ENCODE data around the gene COG5.

DNA sequence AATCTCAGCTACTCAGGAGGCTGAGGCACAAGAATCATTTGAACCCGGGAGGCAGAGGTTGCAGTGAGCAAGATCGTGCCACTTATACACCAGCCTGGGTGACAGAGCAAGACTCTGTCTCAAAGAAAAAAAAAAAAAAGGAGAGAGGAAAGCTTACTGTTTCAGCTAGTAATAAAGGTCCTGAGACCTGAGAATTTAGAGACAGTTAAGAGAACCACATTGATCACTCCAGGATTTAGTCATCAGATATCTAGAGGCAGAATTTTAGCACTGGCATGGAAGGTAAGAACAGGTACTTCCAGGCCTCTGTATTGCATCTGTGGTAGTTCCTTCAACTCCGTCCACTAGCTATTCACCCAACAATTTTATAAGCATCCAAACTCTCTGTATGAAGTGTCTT is 7.8 kb downstream of the COG5 start:
- TF ChIP-seq, protein P1, sequence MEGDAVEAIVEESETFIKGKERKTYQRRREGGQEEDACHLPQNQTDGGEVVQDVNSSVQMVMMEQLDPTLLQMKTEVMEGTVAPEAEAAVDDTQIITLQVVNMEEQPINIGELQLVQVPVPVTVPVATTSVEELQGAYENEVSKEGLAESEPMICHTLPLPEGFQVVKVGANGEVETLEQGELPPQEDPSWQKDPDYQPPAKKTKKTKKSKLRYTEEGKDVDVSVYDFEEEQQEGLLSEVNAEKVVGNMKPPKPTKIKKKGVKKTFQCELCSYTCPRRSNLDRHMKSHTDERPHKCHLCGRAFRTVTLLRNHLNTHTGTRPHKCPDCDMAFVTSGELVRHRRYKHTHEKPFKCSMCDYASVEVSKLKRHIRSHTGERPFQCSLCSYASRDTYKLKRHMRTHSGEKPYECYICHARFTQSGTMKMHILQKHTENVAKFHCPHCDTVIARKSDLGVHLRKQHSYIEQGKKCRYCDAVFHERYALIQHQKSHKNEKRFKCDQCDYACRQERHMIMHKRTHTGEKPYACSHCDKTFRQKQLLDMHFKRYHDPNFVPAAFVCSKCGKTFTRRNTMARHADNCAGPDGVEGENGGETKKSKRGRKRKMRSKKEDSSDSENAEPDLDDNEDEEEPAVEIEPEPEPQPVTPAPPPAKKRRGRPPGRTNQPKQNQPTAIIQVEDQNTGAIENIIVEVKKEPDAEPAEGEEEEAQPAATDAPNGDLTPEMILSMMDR (IDR thresholded peaks at IDR 0.05), result no peak
- TF ChIP-seq POLR2AphosphoS5 (IDR thresholded peaks at IDR 0.05; ENCODE audit: low read depth, low read length) (no peak), SIN3A (IDR thresholded peaks at IDR 0.05; ENCODE audit: borderline replicate concordance, low read depth, low read length) (no peak), EZH2phosphoT487 (IDR thresholded peaks at IDR 0.05; ENCODE audit: borderline replicate concordance, low read depth) (no peak), TEAD4 (IDR thresholded peaks at IDR 0.05; ENCODE audit: borderline replicate concordance, insufficient read depth) (no peak), RCOR1 (IDR thresholded peaks at IDR 0.05; ENCODE audit: low read length) (no peak), TAF1 (IDR thresholded peaks at IDR 0.05; ENCODE audit: borderline replicate concordance, low read depth, low read length) (no peak), JUND (IDR thresholded peaks at IDR 0.05) (no peak), MXI1 (IDR thresholded peaks at IDR 0.05; ENCODE audit: low read depth, low read length) (no peak), EP300 (IDR thresholded peaks at IDR 0.05; ENCODE audit: borderline replicate concordance in 1 of 2, low read depth in 1 of 2, low read length in 1 of 2) (no peak)
- TF ChIP-seq, protein P2, sequence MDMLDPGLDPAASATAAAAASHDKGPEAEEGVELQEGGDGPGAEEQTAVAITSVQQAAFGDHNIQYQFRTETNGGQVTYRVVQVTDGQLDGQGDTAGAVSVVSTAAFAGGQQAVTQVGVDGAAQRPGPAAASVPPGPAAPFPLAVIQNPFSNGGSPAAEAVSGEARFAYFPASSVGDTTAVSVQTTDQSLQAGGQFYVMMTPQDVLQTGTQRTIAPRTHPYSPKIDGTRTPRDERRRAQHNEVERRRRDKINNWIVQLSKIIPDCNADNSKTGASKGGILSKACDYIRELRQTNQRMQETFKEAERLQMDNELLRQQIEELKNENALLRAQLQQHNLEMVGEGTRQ (IDR thresholded peaks at IDR 0.05; ENCODE audit: borderline replicate concordance, low read depth, low read length), result no peak
- TF ChIP-seq, protein P3, sequence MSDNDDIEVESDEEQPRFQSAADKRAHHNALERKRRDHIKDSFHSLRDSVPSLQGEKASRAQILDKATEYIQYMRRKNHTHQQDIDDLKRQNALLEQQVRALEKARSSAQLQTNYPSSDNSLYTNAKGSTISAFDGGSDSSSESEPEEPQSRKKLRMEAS (IDR thresholded peaks at IDR 0.05; ENCODE audit: low read depth), result no peak

Measured in SK-N-SH (cell line).